Stimulated activated CD8-positive, alpha-beta memory T cell treated with anti-CD3 and anti-CD28 coated beads, Interleukin-7, amount 100 ng/mL, for 4 hours (primary cell): ENCODE data around the gene HACD4.
"Not testable (repeated sequence)": the region's sequence is repeated elsewhere in the genome, so short reads cannot be mapped to it uniquely, and the experiment has no call there.

ENCODE experiments used
- DNase-seq, 2 donors: peaks; one replicate each; pipeline ENCODE4 v3.0.0-alpha.2; 2020; ENCODE audit warnings: low read depth in 2 of 2

The HACD4 gene

GRCh38 chr9:20973246-20973947 is 58.0 kb downstream of the HACD4 start:
- not testable (repeated sequence) for DNase-seq

GRCh38 chr9:20972684-20973083 is 58.8 kb downstream of the HACD4 start:
- no peak for DNase-seq

GRCh38 chr9:20962536-20963225 is 68.8 kb downstream of the HACD4 start:
- no peak for DNase-seq

GRCh38 chr9:20950707-20951106 is 80.7 kb downstream of the HACD4 start:
- DNase-seq = no peak
